WTC11 (cell line): ENCODE measurements around the gene TTC39B. TPM values are rescaled to one million over a fixed set of nuclear protein-coding genes. Genes with fewer than 3 reads are reported as not detected.

Experiments used
- ATAC-seq: fragments of 200-7000 bp; cut with Tn5 transposase; 2 replicates; pipeline ENCODE4 v1.10.0; 2021; ENCODE audit warnings: mild to moderate bottlenecking, moderate library complexity
- CTCF ChIA-PET: fragments of 300-600 bp; sonication (Branson Sonifier 250); formaldehyde crosslinking; loops from one replicate; lab custom pipeline; 2021; ENCODE audit warnings: antibody characterized with exemption; lab: Charles Lee
- POLR2A ChIA-PET: fragments of 350-600 bp; sonication (Branson Sonifier 250); formaldehyde crosslinking; loops from one replicate; lab custom pipeline; 2021; ENCODE audit warnings: antibody characterized with exemption; lab: Charles Lee
- DNase-seq: peaks from one replicate; pipeline ENCODE4 v3.0.0; 2021; ENCODE audit warnings: low spot score
- H3K27ac Mint-ChIP-seq: 2 replicates; pipeline ENCODE4 v1.8.0; 2021; ENCODE audit warnings: mixed read lengths
- H3K27me3 Mint-ChIP-seq: 2 replicates; pipeline ENCODE4 v1.8.0; 2021; ENCODE audit warnings: low read depth, mild to moderate bottlenecking, moderate library complexity, mixed read lengths
- H3K36me3 Mint-ChIP-seq: 2 replicates; pipeline ENCODE4 v1.8.0; 2021; ENCODE audit warnings: mixed read lengths
- H3K4me1 Mint-ChIP-seq: 2 replicates; pipeline ENCODE4 v1.8.0; 2022; ENCODE audit warnings: mixed read lengths
- H3K4me3 Mint-ChIP-seq: 2 replicates; pipeline ENCODE4 v1.8.0; 2021; ENCODE audit warnings: mild to moderate bottlenecking, moderate library complexity, mixed read lengths
- H3K9me3 Mint-ChIP-seq: 2 replicates; pipeline ENCODE4 v1.8.0; 2021; ENCODE audit warnings: mixed read lengths
- FOXJ3 ChIP-seq: sonication (generic); formaldehyde crosslinking; IDR thresholded peaks from 2 replicates; pipeline ENCODE4 v1.9.0; 2021; ENCODE audit warnings: missing genetic modification reagents, mild to moderate bottlenecking, borderline replicate concordance
- GTF2I ChIP-seq: fragments of 250-450 bp; sonication (Bioruptor Pico); conservative IDR thresholded peaks from 2 replicates; pipeline ENCODE4 v1.4.0; 2021; ENCODE audit warnings: mild to moderate bottlenecking
- IRF2 ChIP-seq: sonication (generic); formaldehyde crosslinking; IDR thresholded peaks from 2 replicates; pipeline ENCODE4 v1.8.0; 2022; ENCODE audit warnings: low read depth, missing genetic modification reagents, borderline replicate concordance
- MXD4 ChIP-seq: fragments of 250-450 bp; sonication (Bioruptor Pico); IDR thresholded peaks from 2 replicates; pipeline ENCODE4 v1.8.0; 2021; ENCODE audit warnings: mild to moderate bottlenecking, moderate library complexity, borderline replicate concordance
- PRRX2 ChIP-seq: fragments of 250-450 bp; sonication (Bioruptor Pico); IDR thresholded peaks from 2 replicates; pipeline ENCODE4 v1.8.0; 2021; ENCODE audit warnings: mild to moderate bottlenecking
- RORB ChIP-seq: fragments of 250-450 bp; sonication (Bioruptor Pico); IDR thresholded peaks from 2 replicates; pipeline ENCODE4 v1.9.0; 2021; ENCODE audit warnings: mild to moderate bottlenecking
- ZBTB21 ChIP-seq: sonication (generic); formaldehyde crosslinking; IDR thresholded peaks from 2 replicates; pipeline ENCODE4 v1.8.1; 2023; ENCODE audit warnings: mild to moderate bottlenecking, missing genetic modification reagents, borderline replicate concordance
- ZNF121 ChIP-seq: sonication (generic); formaldehyde crosslinking; IDR thresholded peaks from 2 replicates; pipeline ENCODE4 v1.8.0; 2023; ENCODE audit warnings: missing genetic modification reagents
- ZNF263 ChIP-seq: sonication (generic); formaldehyde crosslinking; IDR thresholded peaks from 2 replicates; pipeline ENCODE4 v1.8.1; 2022; ENCODE audit warnings: low read depth, mild to moderate bottlenecking, moderate library complexity, missing genetic modification reagents
- total RNA-seq: library from RNA; stranded (reverse); gene quantifications from 3 replicates; pipeline ENCODE4 v1.2.3, GENCODE V29; 2021
- TF ChIP-seq, protein P1 (sequence below): sonication (generic); formaldehyde crosslinking; conservative IDR thresholded peaks from 2 replicates; pipeline ENCODE4 v1.8.1; 2023; ENCODE audit warnings: mild to moderate bottlenecking, low read depth, missing genetic modification reagents, moderate library complexity
- TF ChIP-seq, protein P2 (sequence below): fragments of 250-450 bp; sonication (Bioruptor Pico); IDR thresholded peaks from 2 replicates; pipeline ENCODE4 v2.1.2; 2022; ENCODE audit warnings: mild to moderate bottlenecking, moderate library complexity
- TF ChIP-seq, protein P3 (sequence below): fragments of 250-450 bp; sonication (Bioruptor Pico); IDR thresholded peaks from 2 replicates; pipeline ENCODE4 v1.8.0; 2021; ENCODE audit warnings: mild to moderate bottlenecking
- TF ChIP-seq, protein P4 (sequence below): sonication (generic); formaldehyde crosslinking; IDR thresholded peaks from 2 replicates; pipeline ENCODE4 v1.8.1; 2023; ENCODE audit warnings: mild to moderate bottlenecking, moderate library complexity, missing genetic modification reagents
- TF ChIP-seq, protein P5 (sequence below): sonication (generic); formaldehyde crosslinking; IDR thresholded peaks from 2 replicates; pipeline ENCODE4 v1.8.0; 2023; ENCODE audit warnings: mild to moderate bottlenecking, missing genetic modification reagents
- TF ChIP-seq, protein P6 (sequence below): sonication (generic); formaldehyde crosslinking; IDR thresholded peaks from 2 replicates; pipeline ENCODE4 v1.8.1; 2023; ENCODE audit warnings: mild to moderate bottlenecking, missing genetic modification reagents
- TF ChIP-seq, protein P7 (sequence below): sonication (generic); formaldehyde crosslinking; IDR thresholded peaks from 2 replicates; pipeline ENCODE4 v1.8.1; 2022; ENCODE audit warnings: low read depth, missing genetic modification reagents, borderline replicate concordance
- TF ChIP-seq, protein P8 (sequence below): sonication (generic); formaldehyde crosslinking; conservative IDR thresholded peaks from 2 replicates; pipeline ENCODE4 v1.8.1; 2022; ENCODE audit warnings: mild to moderate bottlenecking, missing genetic modification reagents
- TF ChIP-seq, protein P9 (sequence below): fragments of 250-450 bp; sonication (Bioruptor Pico); IDR thresholded peaks from 2 replicates; pipeline ENCODE4 v1.9.0; 2021; ENCODE audit warnings: mild to moderate bottlenecking
- TF ChIP-seq, protein P10 (sequence below): fragments of 250-450 bp; sonication (Bioruptor Pico); IDR thresholded peaks from 2 replicates; pipeline ENCODE4 v1.9.0; 2021; ENCODE audit warnings: moderate library complexity, mild to moderate bottlenecking, inconsistent platforms, borderline replicate concordance
- TF ChIP-seq, protein P11 (sequence below): sonication (generic); formaldehyde crosslinking; IDR thresholded peaks from 2 replicates; pipeline ENCODE4 v1.8.1; 2022; ENCODE audit warnings: mild to moderate bottlenecking, moderate library complexity, missing genetic modification reagents

The TTC39B gene
- total RNA-seq, 1 experiment from 2014 or later = 12.5 TPM

DNA sequence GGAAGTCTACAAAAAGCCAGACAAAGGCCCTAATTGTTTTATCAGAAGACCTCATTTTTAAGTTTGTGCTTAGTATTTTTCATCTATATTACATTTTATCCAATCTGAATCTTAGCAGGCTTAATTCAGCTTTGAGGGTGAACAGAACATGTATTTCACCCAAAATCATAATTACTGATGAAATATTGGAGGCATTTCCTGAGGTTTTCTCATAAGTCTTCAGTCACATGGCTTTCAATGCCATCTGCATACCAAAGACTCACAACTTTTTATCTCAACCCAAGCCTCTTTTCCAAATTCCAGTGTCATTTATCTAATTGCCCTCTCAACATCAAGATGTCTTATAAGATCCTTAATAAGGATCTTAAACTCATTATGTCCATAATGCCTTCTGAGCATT is 150.8 kb downstream of the TTC39B start (continued):
- TF ChIP-seq, protein P1, sequence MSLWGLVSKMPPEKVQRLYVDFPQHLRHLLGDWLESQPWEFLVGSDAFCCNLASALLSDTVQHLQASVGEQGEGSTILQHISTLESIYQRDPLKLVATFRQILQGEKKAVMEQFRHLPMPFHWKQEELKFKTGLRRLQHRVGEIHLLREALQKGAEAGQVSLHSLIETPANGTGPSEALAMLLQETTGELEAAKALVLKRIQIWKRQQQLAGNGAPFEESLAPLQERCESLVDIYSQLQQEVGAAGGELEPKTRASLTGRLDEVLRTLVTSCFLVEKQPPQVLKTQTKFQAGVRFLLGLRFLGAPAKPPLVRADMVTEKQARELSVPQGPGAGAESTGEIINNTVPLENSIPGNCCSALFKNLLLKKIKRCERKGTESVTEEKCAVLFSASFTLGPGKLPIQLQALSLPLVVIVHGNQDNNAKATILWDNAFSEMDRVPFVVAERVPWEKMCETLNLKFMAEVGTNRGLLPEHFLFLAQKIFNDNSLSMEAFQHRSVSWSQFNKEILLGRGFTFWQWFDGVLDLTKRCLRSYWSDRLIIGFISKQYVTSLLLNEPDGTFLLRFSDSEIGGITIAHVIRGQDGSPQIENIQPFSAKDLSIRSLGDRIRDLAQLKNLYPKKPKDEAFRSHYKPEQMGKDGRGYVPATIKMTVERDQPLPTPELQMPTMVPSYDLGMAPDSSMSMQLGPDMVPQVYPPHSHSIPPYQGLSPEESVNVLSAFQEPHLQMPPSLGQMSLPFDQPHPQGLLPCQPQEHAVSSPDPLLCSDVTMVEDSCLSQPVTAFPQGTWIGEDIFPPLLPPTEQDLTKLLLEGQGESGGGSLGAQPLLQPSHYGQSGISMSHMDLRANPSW (CRISPR knock-in tag) = no peak

DNA sequence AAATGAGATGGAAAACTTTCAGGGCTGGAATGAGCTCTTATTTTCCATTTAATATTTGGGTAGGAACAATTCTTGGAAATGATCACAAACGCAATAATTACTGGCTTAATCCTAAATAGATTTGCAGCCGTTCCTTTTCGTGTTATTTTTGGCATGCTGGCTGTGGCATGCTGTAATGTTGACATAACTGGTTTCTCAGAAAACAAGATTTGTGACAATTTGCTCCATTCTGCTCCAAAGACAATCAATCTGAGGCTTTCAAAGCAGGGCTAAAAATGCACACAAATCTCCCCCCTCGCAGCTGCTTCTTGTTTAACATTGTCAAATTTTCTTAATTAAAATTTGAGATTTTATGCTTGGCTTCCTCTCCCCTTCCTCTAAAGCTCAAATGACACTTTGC is 151.2 kb downstream of the TTC39B start:
- POLR2A ChIA-PET = interaction anchor here (0.6 kb wide), 1 partner anchor 220 kb away, joined by 3 read pairs; no protein-coding TSS in a partner anchor
- no peak overlapping the region for H3K4me3 Mint-ChIP-seq
- no peak for DNase-seq

DNA sequence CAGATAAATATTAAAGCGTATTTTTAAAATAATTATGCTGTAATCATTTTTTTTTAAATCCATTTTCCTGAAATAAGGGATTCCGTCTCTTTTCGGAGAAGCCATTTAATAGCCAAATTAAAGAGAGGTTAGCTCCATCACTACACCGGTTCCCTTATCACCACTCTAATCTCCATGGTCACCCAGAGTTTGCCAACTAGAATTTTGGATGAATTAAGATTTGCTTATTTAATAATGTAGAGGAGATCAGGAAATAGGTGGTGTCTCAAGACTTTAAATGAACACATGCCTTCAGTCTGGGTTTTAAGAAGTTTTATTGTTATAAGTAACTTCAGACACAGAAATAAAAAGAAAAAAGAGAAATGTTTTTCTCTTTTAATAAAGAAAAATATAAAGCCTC is 151.7 kb downstream of the TTC39B start:
- TF ChIP-seq ZNF121 (CRISPR knock-in tag) = no peak
- TF ChIP-seq, protein P2, sequence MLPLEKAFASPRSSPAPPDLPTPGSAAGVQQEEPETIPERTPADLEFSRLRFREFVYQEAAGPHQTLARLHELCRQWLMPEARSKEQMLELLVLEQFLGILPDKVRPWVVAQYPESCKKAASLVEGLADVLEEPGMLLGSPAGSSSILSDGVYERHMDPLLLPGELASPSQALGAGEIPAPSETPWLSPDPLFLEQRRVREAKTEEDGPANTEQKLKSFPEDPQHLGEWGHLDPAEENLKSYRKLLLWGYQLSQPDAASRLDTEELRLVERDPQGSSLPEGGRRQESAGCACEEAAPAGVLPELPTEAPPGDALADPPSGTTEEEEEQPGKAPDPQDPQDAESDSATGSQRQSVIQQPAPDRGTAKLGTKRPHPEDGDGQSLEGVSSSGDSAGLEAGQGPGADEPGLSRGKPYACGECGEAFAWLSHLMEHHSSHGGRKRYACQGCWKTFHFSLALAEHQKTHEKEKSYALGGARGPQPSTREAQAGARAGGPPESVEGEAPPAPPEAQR (CRISPR knock-in tag) = no peak
- TF ChIP-seq, protein P3, sequence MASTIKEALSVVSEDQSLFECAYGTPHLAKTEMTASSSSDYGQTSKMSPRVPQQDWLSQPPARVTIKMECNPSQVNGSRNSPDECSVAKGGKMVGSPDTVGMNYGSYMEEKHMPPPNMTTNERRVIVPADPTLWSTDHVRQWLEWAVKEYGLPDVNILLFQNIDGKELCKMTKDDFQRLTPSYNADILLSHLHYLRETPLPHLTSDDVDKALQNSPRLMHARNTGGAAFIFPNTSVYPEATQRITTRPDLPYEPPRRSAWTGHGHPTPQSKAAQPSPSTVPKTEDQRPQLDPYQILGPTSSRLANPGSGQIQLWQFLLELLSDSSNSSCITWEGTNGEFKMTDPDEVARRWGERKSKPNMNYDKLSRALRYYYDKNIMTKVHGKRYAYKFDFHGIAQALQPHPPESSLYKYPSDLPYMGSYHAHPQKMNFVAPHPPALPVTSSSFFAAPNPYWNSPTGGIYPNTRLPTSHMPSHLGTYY (CRISPR knock-in tag) = no peak
- TF ChIP-seq, protein P4, sequence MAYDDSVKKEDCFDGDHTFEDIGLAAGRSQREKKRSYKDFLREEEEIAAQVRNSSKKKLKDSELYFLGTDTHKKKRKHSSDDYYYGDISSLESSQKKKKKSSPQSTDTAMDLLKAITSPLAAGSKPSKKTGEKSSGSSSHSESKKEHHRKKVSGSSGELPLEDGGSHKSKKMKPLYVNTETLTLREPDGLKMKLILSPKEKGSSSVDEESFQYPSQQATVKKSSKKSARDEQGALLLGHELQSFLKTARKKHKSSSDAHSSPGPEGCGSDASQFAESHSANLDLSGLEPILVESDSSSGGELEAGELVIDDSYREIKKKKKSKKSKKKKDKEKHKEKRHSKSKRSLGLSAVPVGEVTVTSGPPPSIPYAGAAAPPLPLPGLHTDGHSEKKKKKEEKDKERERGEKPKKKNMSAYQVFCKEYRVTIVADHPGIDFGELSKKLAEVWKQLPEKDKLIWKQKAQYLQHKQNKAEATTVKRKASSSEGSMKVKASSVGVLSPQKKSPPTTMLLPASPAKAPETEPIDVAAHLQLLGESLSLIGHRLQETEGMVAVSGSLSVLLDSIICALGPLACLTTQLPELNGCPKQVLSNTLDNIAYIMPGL (CRISPR knock-in tag) = no peak
- TF ChIP-seq, protein P5, sequence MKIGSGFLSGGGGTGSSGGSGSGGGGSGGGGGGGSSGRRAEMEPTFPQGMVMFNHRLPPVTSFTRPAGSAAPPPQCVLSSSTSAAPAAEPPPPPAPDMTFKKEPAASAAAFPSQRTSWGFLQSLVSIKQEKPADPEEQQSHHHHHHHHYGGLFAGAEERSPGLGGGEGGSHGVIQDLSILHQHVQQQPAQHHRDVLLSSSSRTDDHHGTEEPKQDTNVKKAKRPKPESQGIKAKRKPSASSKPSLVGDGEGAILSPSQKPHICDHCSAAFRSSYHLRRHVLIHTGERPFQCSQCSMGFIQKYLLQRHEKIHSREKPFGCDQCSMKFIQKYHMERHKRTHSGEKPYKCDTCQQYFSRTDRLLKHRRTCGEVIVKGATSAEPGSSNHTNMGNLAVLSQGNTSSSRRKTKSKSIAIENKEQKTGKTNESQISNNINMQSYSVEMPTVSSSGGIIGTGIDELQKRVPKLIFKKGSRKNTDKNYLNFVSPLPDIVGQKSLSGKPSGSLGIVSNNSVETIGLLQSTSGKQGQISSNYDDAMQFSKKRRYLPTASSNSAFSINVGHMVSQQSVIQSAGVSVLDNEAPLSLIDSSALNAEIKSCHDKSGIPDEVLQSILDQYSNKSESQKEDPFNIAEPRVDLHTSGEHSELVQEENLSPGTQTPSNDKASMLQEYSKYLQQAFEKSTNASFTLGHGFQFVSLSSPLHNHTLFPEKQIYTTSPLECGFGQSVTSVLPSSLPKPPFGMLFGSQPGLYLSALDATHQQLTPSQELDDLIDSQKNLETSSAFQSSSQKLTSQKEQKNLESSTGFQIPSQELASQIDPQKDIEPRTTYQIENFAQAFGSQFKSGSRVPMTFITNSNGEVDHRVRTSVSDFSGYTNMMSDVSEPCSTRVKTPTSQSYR (CRISPR knock-in tag) = no peak
- TF ChIP-seq, protein P6, sequence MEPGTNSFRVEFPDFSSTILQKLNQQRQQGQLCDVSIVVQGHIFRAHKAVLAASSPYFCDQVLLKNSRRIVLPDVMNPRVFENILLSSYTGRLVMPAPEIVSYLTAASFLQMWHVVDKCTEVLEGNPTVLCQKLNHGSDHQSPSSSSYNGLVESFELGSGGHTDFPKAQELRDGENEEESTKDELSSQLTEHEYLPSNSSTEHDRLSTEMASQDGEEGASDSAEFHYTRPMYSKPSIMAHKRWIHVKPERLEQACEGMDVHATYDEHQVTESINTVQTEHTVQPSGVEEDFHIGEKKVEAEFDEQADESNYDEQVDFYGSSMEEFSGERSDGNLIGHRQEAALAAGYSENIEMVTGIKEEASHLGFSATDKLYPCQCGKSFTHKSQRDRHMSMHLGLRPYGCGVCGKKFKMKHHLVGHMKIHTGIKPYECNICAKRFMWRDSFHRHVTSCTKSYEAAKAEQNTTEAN = no peak
- TF ChIP-seq PRRX2 (CRISPR knock-in tag) = no peak
- H3K27me3 Mint-ChIP-seq = no peaks in the 10 kb centered on the region
- POLR2A ChIA-PET = no interaction called here
- CTCF ChIA-PET = interaction anchor here (1.2 kb wide), 1 partner anchor 20 kb away, joined by 3 read pairs; no protein-coding TSS in a partner anchor
- peaks cover 14% of the 10 kb centered on the region for H3K4me1 Mint-ChIP-seq
- no peak overlapping the region for H3K27ac Mint-ChIP-seq
- peaks cover 11% of the 10 kb centered on the region for H3K9me3 Mint-ChIP-seq
- H3K36me3 Mint-ChIP-seq = no peaks in the 10 kb centered on the region
- ATAC-seq (no peak), DNase-seq (no peak)
- H3K4me3 Mint-ChIP-seq = no peak overlapping the region

More for the DNA sequence above, 151.2 kb downstream of the TTC39B start:
- no peak overlapping the region for H3K27ac Mint-ChIP-seq
- H3K9me3 Mint-ChIP-seq = peaks cover 15% of the 10 kb centered on the region
- TF ChIP-seq, protein P7, sequence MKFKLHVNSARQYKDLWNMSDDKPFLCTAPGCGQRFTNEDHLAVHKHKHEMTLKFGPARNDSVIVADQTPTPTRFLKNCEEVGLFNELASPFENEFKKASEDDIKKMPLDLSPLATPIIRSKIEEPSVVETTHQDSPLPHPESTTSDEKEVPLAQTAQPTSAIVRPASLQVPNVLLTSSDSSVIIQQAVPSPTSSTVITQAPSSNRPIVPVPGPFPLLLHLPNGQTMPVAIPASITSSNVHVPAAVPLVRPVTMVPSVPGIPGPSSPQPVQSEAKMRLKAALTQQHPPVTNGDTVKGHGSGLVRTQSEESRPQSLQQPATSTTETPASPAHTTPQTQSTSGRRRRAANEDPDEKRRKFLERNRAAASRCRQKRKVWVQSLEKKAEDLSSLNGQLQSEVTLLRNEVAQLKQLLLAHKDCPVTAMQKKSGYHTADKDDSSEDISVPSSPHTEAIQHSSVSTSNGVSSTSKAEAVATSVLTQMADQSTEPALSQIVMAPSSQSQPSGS (CRISPR knock-in tag) = no peak
- TF ChIP-seq RORB (CRISPR knock-in tag) = no peak
- TF ChIP-seq, protein P8, sequence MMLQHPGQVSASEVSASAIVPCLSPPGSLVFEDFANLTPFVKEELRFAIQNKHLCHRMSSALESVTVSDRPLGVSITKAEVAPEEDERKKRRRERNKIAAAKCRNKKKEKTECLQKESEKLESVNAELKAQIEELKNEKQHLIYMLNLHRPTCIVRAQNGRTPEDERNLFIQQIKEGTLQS (CRISPR knock-in tag) = no peak
- TF ChIP-seq, protein P9, sequence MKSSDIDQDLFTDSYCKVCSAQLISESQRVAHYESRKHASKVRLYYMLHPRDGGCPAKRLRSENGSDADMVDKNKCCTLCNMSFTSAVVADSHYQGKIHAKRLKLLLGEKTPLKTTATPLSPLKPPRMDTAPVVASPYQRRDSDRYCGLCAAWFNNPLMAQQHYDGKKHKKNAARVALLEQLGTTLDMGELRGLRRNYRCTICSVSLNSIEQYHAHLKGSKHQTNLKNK = no peak
- no peak for TF ChIP-seq ZNF121 (CRISPR knock-in tag)
- no peak for TF ChIP-seq GTF2I
- TF ChIP-seq ZNF263 = no peak
- TF ChIP-seq, protein P10, sequence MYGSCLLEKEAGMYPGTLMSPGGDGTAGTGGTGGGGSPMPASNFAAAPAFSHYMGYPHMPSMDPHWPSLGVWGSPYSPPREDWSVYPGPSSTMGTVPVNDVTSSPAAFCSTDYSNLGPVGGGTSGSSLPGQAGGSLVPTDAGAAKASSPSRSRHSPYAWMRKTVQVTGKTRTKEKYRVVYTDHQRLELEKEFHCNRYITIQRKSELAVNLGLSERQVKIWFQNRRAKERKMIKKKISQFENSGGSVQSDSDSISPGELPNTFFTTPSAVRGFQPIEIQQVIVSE (CRISPR knock-in tag) = no peak
- TF ChIP-seq, protein P11, sequence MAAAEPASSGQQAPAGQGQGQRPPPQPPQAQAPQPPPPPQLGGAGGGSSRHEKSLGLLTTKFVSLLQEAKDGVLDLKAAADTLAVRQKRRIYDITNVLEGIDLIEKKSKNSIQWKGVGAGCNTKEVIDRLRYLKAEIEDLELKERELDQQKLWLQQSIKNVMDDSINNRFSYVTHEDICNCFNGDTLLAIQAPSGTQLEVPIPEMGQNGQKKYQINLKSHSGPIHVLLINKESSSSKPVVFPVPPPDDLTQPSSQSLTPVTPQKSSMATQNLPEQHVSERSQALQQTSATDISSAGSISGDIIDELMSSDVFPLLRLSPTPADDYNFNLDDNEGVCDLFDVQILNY (CRISPR knock-in tag) = no peak
- no peak for TF ChIP-seq ZBTB21 (CRISPR knock-in tag)
- no peak for TF ChIP-seq IRF2 (CRISPR knock-in tag)
- TF ChIP-seq MXD4 (CRISPR knock-in tag) = no peak
- TF ChIP-seq FOXJ3 (CRISPR knock-in tag) = no peak
- ATAC-seq = no peak
- no peaks in the 10 kb centered on the region for H3K36me3 Mint-ChIP-seq
- H3K27me3 Mint-ChIP-seq = no peaks in the 10 kb centered on the region
- CTCF ChIA-PET = no interaction called here
- peaks cover 14% of the 10 kb centered on the region for H3K4me1 Mint-ChIP-seq
